GM21367 (cell line): ENCODE measurements around the gene PTN.

Experiments used
- ATAC-seq: cut with Tn5 transposase; IDR thresholded peaks from one replicate; pipeline ENCODE4 v1.9.1; 2021; ENCODE audit not compliant: unreplicated experiment

PTN gene, protein sequence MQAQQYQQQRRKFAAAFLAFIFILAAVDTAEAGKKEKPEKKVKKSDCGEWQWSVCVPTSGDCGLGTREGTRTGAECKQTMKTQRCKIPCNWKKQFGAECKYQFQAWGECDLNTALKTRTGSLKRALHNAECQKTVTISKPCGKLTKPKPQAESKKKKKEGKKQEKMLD

DNA sequence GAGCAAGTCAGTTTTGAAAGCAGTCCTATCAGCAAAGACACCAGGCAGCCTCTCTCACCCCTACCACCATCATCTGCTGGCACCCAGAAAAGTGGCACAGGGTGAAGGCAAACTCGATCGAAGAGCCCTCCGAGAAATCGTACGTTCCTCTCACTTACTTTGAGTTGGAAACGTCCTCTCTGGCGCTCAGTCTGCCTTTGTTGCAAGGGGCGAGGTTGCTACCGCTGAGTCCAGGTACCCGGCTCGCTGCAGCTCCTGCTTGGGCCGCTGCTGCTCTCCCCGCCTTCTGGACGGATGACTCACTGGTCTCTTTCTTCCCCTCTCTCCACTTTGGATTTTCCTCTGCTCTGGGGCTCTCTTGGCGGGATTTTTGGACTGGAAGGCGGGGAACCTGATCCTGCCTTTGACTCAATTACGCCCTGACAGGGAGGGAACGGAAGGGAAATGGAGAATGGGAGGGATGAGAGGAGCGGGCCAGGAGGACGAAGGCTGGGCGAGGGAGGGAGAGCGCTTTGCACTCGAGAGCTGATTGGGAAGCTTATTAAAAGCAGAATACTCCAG, at the start of gene PTN:
Gene PTN, minus strand, starts transcription at position 453 of the 561 bp plus-strand sequence. CDS start 88,760 bp downstream, outside the sequence.
- no peak for ATAC-seq

DNA sequence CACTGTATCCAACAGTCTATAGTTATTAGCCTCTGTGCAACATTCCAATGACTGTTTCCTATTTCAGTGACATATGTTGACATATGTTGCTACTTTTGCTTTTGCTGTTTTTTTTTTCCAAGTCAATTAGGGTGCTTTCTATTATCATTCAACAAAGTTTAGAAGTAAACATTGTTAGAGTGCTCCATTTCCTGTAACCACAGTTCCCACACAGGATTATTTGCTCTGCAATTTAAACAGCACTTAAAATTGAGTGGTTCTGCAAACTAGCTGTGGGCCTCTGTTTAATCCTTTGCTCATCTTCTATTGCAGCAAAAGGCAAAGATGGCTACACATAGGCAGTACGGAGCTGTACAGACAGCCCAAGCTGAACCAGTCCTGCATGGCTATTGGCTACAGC, 46.5 kb upstream of the PTN start:
- no peak for ATAC-seq

DNA sequence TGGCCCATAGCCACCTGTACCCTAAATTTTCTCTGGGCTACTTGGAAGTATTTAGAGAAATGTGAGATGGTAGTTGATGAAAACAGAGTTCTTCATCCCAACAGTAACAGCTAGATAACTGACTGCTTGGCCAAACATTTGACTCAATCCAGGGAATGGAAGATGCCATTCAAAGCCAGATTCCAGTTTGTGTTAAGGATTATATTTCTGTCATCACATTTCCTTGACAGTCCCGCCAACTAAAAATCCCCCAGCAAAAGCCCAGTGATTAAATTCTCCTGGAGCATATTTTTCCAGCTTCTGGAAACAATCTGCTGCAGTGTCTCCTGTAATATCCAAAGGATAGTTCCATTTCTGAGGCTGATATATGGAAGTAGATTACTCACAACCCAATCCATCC, 45.4 kb upstream of the PTN start:
- ATAC-seq = no peak

DNA sequence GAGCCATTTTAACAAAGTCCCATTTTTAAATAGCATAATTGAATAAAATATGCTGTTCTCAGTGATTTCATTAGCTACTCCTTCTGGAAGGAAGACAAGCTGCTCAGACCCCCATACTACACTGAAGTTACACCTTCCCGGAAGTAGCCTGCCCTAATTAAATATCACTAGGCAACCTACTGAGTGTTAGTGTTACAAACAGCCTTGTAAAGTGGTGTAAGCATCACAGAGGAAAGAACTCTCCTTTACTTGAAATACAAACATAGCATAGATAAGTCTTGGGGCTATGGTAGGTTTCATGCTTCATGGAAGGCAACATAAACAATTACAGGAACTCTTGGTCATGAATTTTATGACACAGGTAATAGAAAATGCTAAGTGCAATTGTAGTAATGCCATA, 43.4 kb upstream of the PTN start:
- no peak for ATAC-seq

DNA sequence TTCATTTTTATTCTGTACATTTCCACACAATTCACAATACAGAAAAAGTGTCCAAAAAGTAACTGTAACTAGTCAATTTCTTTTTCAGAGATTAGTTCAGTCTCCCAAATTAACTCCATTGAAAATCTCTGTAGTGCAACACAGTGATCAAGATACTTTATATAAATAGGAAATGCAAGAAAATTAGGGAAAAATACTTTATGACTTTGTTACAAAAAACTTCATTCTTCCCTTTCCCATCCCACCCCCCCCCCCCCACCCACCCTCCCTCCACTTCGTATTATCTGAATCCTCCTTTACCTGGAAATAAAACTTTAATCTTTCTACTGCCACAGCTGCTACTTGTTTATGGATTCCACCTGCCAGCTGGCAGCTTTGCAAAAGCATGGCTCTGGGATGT, 37.5 kb upstream of the PTN start:
- ATAC-seq = no peak

DNA sequence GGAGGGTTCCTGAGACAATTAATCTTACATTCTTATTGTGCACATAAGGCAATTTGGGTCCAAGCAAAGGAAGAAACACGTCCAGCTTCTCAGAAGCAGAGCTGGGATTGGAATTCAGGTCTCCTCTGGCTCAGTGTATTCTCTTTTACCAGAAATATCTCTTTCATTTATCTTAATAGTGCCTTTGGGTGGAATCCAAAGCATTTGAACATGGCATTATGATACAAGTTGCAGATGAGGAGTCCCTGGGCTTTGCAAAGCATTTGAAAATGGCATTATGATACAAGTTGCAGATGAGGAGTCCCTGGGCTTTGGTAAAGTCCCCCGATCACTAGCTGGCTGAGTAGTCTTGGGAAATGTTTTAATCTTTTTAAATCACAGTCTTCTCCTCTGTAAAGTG, 30.0 kb upstream of the PTN start:
- no peak for ATAC-seq

DNA sequence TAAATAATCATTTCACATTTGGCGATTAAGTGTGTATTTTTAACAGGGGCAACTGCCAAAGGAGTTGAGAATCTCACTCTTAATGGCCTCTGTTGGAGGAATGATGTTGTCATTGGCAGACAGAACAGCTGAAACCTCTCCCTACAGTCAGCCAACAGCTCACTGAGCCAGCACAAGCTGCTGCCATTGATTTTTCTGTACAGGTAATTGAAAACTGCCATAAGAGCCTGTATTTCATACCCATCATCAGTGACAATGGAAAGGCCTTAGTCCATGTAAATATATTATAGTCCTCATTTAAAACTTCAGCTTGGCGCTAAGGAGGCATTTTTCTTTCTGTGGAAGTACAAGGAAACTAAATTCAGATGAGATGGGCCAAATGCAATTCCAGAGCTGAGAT, 28.1 kb upstream of the PTN start:
- no peak for ATAC-seq

DNA sequence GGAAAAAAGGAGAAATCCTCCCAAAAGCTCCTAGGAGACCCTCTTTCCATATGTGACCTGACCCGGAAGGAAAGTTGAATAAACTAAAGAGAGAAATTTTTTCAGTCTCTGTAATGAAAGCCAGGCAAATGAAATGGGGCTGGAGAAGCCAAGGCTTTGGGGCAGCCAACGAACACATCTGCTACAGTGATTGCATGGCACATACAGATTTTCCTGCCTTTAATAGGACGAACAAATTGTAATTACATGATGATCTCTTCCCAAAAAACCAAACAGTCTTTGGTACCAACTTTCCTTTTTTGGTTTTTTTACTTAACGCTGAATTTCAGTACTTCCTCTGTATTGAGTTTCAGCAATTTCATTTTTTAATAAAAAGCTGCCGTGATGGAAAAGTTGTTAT, 23.5 kb upstream of the PTN start:
- ATAC-seq = no peak

DNA sequence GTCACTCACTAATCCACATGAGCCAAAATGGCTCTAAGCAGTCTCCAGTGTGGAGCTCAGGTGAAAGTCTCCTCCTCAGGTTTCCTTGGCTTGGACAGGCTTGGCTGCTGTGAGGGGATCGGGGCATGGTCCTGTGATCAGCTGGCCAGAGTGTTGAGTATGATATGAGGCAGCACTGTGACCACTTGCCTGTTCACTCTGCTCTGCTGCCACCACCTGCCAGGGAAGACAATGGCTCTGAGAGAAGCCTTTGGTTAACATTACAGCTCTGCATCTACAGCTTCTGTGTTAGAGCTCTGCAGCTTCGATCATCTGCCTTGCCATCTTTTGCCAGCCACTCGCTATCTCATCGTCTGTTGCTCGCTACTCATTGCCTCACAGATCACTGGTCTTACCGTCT, 20.1 kb upstream of the PTN start:
- no peak for ATAC-seq

DNA sequence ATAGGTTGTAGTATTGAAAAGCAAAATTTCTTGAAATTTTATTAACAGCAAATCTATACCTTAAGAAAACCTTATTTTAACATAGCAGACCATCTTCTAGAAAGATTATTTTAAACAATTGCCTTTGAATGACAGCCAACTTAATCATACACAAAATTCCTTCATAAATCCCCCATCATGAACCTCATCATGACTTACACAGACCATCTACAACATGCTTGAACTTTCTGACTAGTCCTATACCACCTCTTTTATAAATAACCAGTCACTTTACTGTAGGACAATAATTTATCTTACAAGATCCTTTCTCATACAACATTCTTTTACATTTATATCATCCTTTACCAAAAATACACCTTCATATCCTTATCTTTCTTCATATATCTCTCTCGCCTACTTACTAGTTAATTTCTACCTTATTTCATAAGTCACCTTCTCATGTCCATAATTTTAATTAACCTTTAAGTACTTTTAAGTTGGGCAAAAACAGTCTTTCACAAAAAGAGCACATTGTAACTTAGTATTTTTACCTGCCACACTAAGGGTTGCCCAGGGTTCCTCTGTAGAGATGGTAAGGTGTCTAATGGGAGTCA, 16.6 kb upstream of the PTN start:
- no peak for ATAC-seq

DNA sequence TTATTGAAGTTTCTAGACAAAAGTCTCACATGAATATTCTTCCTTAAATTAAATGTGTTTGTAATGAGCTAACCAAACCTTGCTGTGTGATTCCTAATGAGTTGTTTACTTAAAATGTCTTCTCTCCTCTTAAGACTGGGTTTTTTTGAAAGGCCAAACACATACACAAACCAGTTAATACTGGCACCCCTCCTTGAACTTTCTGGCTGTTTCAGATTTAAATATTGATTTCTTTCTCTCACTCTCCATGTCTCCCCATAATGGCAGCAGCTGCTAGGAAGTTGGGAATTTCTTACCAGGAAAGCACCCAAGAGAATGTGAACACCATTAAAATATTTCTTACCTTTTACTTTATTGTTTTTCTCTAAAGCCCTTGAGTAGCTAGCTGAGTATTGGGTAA, 11.4 kb upstream of the PTN start:
- no peak for ATAC-seq

DNA sequence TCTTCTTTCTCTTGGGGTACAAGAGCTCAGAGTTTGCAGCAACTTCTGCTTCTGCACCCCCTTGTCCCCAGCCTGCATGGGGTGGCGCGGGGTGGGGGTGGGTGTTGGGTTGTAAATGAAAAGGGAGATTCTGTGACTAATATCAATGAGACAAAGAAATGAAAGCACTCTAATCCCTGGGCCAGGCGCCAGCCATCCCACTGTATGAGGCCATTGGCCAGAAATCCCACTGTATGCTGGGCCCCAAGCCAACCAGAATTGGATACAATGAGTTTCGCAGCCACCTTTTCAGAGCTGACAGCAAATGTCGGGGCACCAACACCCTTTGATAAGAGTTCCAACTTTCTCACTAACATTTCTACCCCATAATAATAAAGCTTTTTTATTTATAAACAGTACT, 10.9 kb upstream of the PTN start:
- ATAC-seq = no peak

DNA sequence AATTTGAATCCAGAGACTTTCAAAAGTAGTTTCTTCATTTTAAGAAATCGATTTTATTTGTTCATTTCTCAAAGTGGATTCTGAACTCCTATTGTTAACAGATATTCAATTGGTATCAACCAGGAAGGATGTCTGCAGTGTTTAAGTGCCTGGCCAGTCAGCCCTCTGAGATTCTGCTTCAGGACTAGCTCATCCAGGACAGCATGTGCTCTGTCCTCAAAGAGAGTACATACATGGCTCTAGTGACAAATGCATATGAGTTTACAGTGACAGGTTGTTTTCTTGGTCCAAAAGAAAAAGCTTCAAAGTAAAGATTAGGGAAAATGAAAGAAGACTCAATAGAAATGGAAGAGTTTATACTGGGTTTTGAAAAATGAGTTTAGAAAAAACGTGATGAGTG, 8.4 kb upstream of the PTN start:
- ATAC-seq = no peak

DNA sequence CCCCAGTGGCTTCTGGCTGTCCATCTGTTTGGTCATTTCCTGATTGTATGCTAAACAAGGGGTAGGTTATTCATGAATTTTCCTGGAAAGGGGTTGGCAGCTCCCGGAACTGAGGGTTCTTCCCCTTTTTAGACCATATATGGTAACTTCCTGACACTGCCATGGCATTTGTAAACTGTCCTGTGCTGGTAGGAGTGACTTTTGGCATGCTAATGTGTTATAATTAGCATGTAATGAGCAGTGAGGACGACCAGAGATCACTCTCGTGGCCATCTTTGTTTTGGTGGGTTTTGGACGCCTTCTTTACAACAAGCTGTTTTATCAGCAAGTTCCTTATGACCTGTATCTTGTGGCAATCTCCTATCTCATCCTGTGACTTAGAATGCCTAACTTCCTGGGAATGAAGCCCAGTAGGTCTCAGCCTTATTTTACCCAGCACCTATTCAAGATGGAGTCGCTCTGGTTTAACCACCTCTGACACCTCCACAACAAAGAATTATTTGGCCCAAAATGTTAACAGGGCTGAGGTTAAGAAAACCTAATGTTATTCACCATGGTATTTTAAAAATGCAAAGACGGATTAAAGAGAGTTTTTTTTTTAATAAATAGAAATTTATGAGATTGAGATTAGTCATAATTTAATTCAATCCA, 2.4 kb upstream of the PTN start:
- no peak for ATAC-seq

DNA sequence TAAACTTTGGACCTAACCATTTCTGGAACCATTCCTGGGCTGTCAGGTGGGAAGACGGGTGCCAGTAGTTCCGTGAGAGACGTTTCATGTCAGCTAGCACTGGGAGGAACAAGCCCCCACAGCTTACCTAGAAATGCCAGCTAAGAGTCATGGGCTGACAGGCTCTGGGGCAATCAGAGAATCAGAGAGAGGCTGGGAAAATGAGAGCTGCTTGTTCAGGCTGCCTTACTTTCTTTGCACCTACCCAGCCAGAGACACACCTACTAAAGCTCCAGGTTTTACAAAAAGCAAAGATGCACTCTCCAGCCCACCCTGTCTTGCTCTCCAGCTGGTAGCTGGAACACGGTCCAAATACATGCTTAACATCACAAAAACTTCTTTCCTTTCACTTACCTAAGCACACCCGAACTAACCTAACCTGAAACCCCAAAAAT, 688 bp downstream of the PTN start:
- no peak for ATAC-seq

DNA sequence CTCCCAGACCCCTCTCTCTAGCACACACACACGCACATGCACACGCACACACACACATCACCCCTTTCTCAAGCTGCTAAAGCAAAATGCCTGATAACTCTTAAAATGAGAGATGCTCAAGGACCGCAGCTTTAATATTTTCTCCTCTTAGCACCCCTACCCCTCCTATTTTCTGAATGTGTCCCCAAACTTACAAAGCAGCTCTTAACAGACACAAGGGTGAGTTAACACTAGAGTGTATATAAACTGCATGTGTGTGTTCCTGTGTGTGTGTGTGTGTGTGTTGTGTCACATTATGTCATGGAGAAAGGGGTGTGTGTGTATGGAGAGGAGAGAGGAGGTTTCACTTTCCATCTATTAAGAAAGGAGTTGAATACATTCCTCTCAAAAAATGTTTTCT, 1.3 kb downstream of the PTN start:
- ATAC-seq = no peak

DNA sequence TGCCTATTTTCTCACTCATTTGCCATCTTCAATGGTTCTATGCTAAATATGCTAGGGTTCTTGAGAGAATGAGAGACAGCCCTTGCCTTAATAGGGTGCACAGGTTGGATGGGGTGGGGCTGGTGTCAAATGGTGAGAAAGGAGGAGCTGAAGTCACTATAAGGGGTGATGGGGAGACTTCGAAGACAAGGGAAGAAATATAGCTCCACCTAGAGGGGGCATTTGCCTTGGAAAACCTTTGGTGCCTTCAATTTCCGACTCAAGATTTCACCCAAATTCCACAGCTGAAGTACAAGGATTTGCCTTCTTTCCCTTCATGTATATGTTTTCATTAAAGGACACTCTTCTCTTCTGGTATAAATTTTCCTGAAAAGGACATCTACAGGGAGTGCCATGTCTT, 5.6 kb downstream of the PTN start:
- ATAC-seq = no peak

DNA sequence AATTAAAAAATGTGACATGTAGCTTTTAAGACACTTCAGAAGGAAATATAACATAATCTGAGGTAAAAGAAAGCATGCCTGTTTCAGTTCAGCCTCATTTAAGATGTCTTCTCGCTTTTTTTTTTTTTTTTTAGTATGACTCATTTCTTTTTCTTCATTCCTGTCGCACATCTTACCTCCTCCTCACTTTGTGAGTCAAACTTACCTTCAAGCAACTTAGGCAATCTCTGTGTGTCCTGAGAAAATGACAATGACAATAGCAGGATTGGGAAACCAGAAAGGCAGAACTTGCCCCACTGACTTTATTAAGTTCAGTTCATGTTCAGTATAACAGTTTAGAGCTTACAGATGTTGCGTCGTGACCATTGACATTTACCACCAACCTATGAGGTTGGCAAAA, 7.7 kb downstream of the PTN start:
- no peak for ATAC-seq

DNA sequence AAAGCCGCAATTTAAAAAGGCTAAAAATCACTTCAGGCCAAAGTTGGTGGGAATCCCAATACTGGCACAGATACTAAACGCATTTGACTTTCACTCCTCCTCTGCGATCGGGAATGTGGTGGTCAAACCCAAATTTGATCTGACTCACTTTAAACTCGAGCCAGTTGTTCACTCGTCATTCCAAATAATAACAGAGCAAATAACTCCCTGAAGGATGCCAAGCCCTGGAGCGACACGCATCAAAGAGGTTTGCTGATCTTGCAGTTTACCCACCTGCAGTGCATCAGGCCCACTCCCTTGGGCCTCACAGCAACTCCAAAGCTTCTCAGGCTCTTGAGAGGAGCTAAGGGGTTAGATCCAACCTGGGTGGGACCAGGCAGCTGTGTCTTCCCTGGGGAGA, 12.2 kb downstream of the PTN start:
- no peak for ATAC-seq

DNA sequence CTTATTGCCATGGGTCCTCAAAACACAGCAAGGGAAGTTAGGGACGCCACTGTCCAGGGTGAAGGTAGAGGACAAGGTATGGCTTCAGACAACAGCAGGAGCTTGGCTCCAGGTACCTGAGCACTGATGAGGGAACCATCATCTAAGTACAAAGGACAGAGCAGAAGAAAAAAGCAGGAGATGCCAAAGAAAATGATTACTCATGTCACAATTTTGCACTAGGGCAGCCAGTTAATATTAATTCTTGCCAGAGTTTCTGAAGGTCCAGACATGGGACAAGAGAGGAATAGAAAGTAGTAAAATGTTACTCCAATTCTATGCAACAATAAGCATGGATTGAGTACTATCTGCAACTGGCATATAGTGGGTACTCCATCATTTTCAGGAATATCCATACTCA, 14.1 kb downstream of the PTN start:
- no peak for ATAC-seq

DNA sequence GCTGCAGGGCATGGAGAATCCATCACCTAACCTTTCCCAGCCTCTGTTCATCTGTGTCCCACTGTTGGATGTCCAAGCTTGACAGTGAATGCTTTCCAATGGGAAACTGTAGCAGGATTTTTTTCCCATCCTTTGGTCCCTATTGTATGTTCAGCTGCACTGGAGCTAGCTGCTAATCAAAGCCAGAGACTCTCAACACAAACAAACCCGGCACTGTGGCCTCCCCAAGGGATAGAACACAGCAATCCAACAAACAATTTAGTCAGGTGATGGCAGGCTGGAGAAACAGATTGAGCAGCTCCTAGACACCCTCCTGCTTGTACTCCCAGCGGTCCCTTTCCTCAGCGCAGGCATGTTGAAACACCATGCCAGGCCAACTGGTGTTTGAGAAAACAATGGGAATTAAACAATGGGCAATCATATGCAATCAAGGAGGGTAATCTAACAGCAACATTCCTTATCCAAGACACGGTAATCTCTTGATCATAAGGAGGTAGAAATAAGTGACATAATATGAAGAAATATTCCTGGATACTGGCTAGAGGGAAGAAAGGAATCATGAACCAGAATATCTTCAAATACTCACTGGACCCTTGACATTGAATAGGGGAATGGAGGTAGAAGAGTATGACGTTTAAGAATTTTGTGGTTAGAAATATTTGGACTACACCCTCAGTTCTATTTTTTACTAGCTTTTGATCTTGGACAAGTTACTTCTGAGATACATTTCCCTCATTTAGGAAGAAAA, 15.0 kb downstream of the PTN start:
- no peak for ATAC-seq

DNA sequence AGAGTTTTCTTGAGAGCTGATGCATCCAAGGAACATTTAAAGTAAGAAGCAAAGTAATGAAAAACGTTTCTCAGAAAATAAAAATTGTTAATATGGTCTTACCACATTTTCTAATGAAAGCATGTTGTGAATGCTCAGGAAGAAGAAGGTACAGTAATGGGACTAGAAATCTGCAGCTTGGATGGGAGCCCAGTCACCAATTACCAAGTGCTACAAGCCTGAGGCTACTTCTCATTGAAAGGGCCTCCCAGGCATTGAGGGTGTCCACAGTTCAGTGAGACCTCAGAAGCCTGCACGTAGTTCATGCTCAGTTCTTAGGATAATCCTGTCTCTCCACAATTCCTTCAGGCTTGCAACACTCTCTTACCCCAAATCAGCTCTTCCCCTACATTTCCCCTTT, 17.6 kb downstream of the PTN start:
- ATAC-seq = no peak
